Pancreas (tissue), 10 donors: Measurements from ENCODE around the gene ZNF254. TPM values are rescaled to one million over a fixed set of nuclear protein-coding genes. Genes with fewer than 3 reads are reported as not detected.
"Not testable (repeated sequence)": the region's sequence is repeated elsewhere in the genome, so short reads cannot be mapped to it uniquely, and the experiment has no call there.

ENCODE experiments used
- ATAC-seq, 4 donors: fragments of 200-7000 bp; cut with Tn5 transposase; one replicate each; pipeline versions ENCODE4 v1.8.0 to v1.9.1; 2020; ENCODE audit warnings: mild to moderate bottlenecking in 4 of 4, moderate library complexity in 4 of 4
- DNase-seq, 6 donors: peaks; one replicate each; pipeline ENCODE4 v3.0.0-alpha.2; 2020
- FAIRE-seq: peaks from 2 replicates; lab custom pipeline; 2012; peaks lifted over from hg19 to GRCh38; lab: Jason Lieb, UNC
- H3K27ac ChIP-seq, 4 donors: fragments of 200-600 bp; sonication (generic); 1 replicate in 3 of 4; 2 replicates in 1 of 4; pipeline versions ENCODE4 v1.5.0 to v1.8.0; 2020
- H3K27me3 ChIP-seq, 4 donors: fragments of 200-600 bp; one replicate each; pipeline ENCODE4 v1.8.0; 2021
- H3K36me3 ChIP-seq, 3 donors: fragments of 200-600 bp; sonication (generic) in 1 of 3; one replicate each; pipeline versions ENCODE4 v1.5.0 to v1.8.0; 2020 to 2021
- H3K4me1 ChIP-seq, 3 donors: fragments of 200-600 bp; one replicate each; pipeline ENCODE4 v1.8.0; 2021
- H3K4me3 ChIP-seq, 4 donors: fragments of 200-600 bp; sonication (generic) in 2 of 4; one replicate each; pipeline versions ENCODE4 v1.5.0 to v1.8.0; 2020 to 2021
- H3K9me3 ChIP-seq, 4 donors: fragments of 200-600 bp; one replicate each; pipeline ENCODE4 v1.8.0; 2021
- CTCF ChIP-seq, 4 donors: fragments of 200-600 bp; sonication (generic) in 3 of 4; IDR thresholded peaks; one replicate each; pipeline versions ENCODE4 v1.5.0 to v1.8.0; 2021; ENCODE audit warnings: antibody characterized with exemption in 4 of 4
- WGBS, 2 donors: extraction: QIAGEN DNeasy Blood & Tissue Kit; methylation state at CpG; one replicate each; pipeline ENCODE4 v1.1.7; 2013; 5-methylcytosine and 5-hydroxymethylcytosine counted together
- intact Hi-C, 3 donors: fragments of 100-400 bp; cut with DNase I; formaldehyde crosslinking; loops; one replicate each; pipeline versions ENCODE4 v1.11.1 to v1.14.2; 2022
- polyA plus RNA-seq, 2 donors: library from polyadenylated mRNA; stranded (reverse); fragments of 200-250 nt; gene quantifications; one replicate each; pipeline ENCODE4 v1.2.3, GENCODE V29; 2013
- total RNA-seq, 6 donors: library from RNA; stranded (reverse); fragmentation: NEBNext Ultra II Directional in 4 of 6; extraction: Animal tissue kit (Norgen Biotek cat#: 25700) in 4 of 6; gene quantifications; one replicate each; pipeline versions ENCODE4 v1.2.1 to v1.2.4, GENCODE V29; 2021 to 2023
- donor health status: healthy with polysubstance abuse.
- donor health status: DM: no; HTN: no; CAD: no; lungs with moderate emphysema.
- donor health status: DM: no; HTN: no; CAD: no.
- donor health status: control.
- donor health status: control.
- donor health status: Bipolar disorder and iron deficiency.
- donor health status: DM: yes; HTN: yes; CAD: no.
- donor health status: DM: no; HTN: no; CAD: no.
- donor health status: DM: no; HTN: no; CAD: no.
- donor health status: DM: yes; HTN: yes; CAD: no.

Gene ZNF254
- total and polyA plus RNA-seq, 8 donors = 2.8 to 11.7 (median 6.3) TPM

GRCh38 chr19:24069905-24070657 is 16.9 kb upstream of the ZNF254 start:
- FAIRE-seq (no peak), ATAC-seq (no peak), DNase-seq (no peak)
- Histone ChIP-seq H3K27me3 (no peaks in the 10 kb centered on the region), H3K27ac (no peak overlapping the region), H3K36me3 (peaks cover 0 to 5% (median 0%) of the 10 kb centered on the region in 3 donors), H3K4me3 (no peak overlapping the region), H3K4me1 (no peaks in the 10 kb centered on the region), H3K9me3 (no peaks in the 10 kb centered on the region)
- intact Hi-C loops = no loop called here
- WGBS, 2 donors = 96 to 100% methylated on average over 3 of the region's 3 CpGs
- TF ChIP-seq CTCF (IDR thresholded peaks at IDR 0.05) = no peak

GRCh38 chr19:24071078-24071477 is 15.9 kb upstream of the ZNF254 start:
- FAIRE-seq (no peak), ATAC-seq (no peak), DNase-seq (no peak)
- no peaks in the 10 kb centered on the region for H3K9me3 ChIP-seq
- TF ChIP-seq CTCF (IDR thresholded peaks at IDR 0.05) = no peak
- WGBS, 2 donors = 92 to 98% methylated on average over 2 of the region's 2 CpGs
- no peaks in the 10 kb centered on the region for H3K27me3 ChIP-seq
- intact Hi-C loops = no loop called here
- peaks cover 0 to 5% (median 0%) of the 10 kb centered on the region in 3 donors for H3K36me3 ChIP-seq
- H3K27ac ChIP-seq = no peak overlapping the region
- no peaks in the 10 kb centered on the region for H3K4me1 ChIP-seq
- no peak overlapping the region for H3K4me3 ChIP-seq

- no peak for DNase-seq
- ATAC-seq = no peak
- FAIRE-seq = no peak
- H3K36me3 ChIP-seq = no peaks in the 10 kb centered on the region
- no peak for TF ChIP-seq CTCF (IDR thresholded peaks at IDR 0.05)
- intact Hi-C loops = no loop called here
- H3K9me3 ChIP-seq = no peaks in the 10 kb centered on the region
- H3K27me3 ChIP-seq = no peaks in the 10 kb centered on the region
- H3K27ac ChIP-seq = no peak overlapping the region
- no peaks in the 10 kb centered on the region for H3K4me1 ChIP-seq
- no peak overlapping the region for H3K4me3 ChIP-seq
These were observed 14.3 kb upstream of the ZNF254 start for GRCh38 chr19:24072720-24073119.

GRCh38 chr19:24073807-24074206 is 13.2 kb upstream of the ZNF254 start:
- H3K4me3 ChIP-seq = no peak overlapping the region
- H3K27ac ChIP-seq = no peak overlapping the region
- H3K27me3 ChIP-seq = no peaks in the 10 kb centered on the region
- no peaks in the 10 kb centered on the region for H3K4me1 ChIP-seq
- no peaks in the 10 kb centered on the region for H3K36me3 ChIP-seq
- H3K9me3 ChIP-seq = no peaks in the 10 kb centered on the region
- TF ChIP-seq CTCF (IDR thresholded peaks at IDR 0.05) = no peak
- no peak for DNase-seq
- ATAC-seq = no peak
- FAIRE-seq = no peak
- intact Hi-C loops = no loop called here

GRCh38 chr19:24074720-24075454 is 12.1 kb upstream of the ZNF254 start:
- no peaks in the 10 kb centered on the region for H3K27me3 ChIP-seq
- no peaks in the 10 kb centered on the region for H3K4me1 ChIP-seq
- no peak overlapping the region for H3K4me3 ChIP-seq
- H3K36me3 ChIP-seq = no peaks in the 10 kb centered on the region
- no peak for ATAC-seq
- no peak for FAIRE-seq
- H3K9me3 ChIP-seq = no peaks in the 10 kb centered on the region
- DNase-seq = no peak
- H3K27ac ChIP-seq = no peak overlapping the region
- intact Hi-C loops = no loop called here
- 93 to 100% methylated on average over 1 of the region's 1 CpG for WGBS, 2 donors
- TF ChIP-seq CTCF (IDR thresholded peaks at IDR 0.05) = no peak

- DNase-seq, H3K9me3 ChIP-seq, FAIRE-seq, ATAC-seq, intact Hi-C loops, H3K36me3 ChIP-seq, H3K27me3 ChIP-seq, H3K4me3 ChIP-seq, H3K4me1 ChIP-seq, H3K27ac ChIP-seq: not testable (repeated sequence)
- 88 to 90% methylated on average over 4 of the region's 4 CpGs for WGBS, 2 donors
These were observed 11.5 kb upstream of the ZNF254 start for GRCh38 chr19:24075530-24075929.
